MCF 10A (cell line): ENCODE results near the gene GSAP. TPM values are rescaled to one million over a fixed set of nuclear protein-coding genes. Genes with fewer than 3 reads are reported as not detected.
"Not testable (repeated sequence)": the region's sequence is repeated elsewhere in the genome, so short reads cannot be mapped to it uniquely, and the experiment has no call there.

Source experiments
- BruUV-seq: library from RNA; stranded (reverse); fragments of 400-500 nt; replicated peaks from 2 replicates; lab custom pipeline; 2021; lab: Mats Ljungman, UMichigan
- CTCF ChIA-PET: fragments of 300-600 bp; sonication (Branson Sonifier 250); formaldehyde crosslinking; extraction: SDS; loops from one replicate; lab custom pipeline; 2021; ENCODE audit warnings: antibody characterized with exemption, inconsistent platforms; lab: Yijun Ruan, JAX
- POLR2A ChIA-PET: fragments of 300-600, 350-650 bp; sonication (Branson Sonifier 250); formaldehyde crosslinking; extraction: SDS; loops from one replicate; lab custom pipeline; 2020; ENCODE audit warnings: antibody characterized with exemption, inconsistent platforms; lab: Yijun Ruan, JAX
- DNase-seq: peaks from one replicate; pipeline ENCODE4 v3.0.0-alpha.2; 2018; ENCODE audit not compliant: unreplicated experiment
- H3K27ac Mint-ChIP-seq: one replicate; pipeline ENCODE4 v1.8.0; 2022; ENCODE audit warnings: mild to moderate bottlenecking, low read depth, mixed read lengths; ENCODE audit not compliant: unreplicated experiment
- H3K27me3 Mint-ChIP-seq: one replicate; pipeline ENCODE4 v1.8.0; 2022; ENCODE audit warnings: mixed read lengths; ENCODE audit not compliant: insufficient read depth, unreplicated experiment
- H3K36me3 Mint-ChIP-seq: one replicate; pipeline ENCODE4 v1.8.0; 2022; ENCODE audit warnings: mild to moderate bottlenecking, moderate library complexity, mixed read lengths; ENCODE audit not compliant: insufficient read depth, unreplicated experiment
- H3K4me1 Mint-ChIP-seq: one replicate; pipeline ENCODE4 v1.8.0; 2022; ENCODE audit warnings: mixed read lengths; ENCODE audit not compliant: insufficient read depth, unreplicated experiment
- H3K4me3 Mint-ChIP-seq: one replicate; pipeline ENCODE4 v1.8.0; 2022; ENCODE audit warnings: mild to moderate bottlenecking, moderate library complexity, mixed read lengths; ENCODE audit not compliant: unreplicated experiment
- H3K9me3 Mint-ChIP-seq: one replicate; pipeline ENCODE4 v1.8.0; 2022; ENCODE audit warnings: mixed read lengths; ENCODE audit not compliant: unreplicated experiment
- CTCF ChIP-seq: fragments of 200-600 bp; IDR thresholded peaks from one replicate; pipeline ENCODE4 v1.8.0; 2022; ENCODE audit warnings: antibody characterized with exemption, mild to moderate bottlenecking; ENCODE audit not compliant: unreplicated experiment
- intact Hi-C: fragments of 100-400 bp; cut with micrococcal nuclease; formaldehyde crosslinking; loops from 2 replicates; pipeline ENCODE4 v1.14.1; 2022
- total RNA-seq: library from RNA; stranded (reverse); gene quantifications from 2 replicates; pipeline ENCODE4 v1.2.3, GENCODE V29; 2022

GSAP gene
- total RNA-seq, 1 experiment from 2014 or later = 13.7 TPM

- H3K4me3 Mint-ChIP-seq = no peak overlapping the region
- no TSS peak for BruUV-seq
- TF ChIP-seq CTCF = no peak
- intact Hi-C loops = loop anchor here (10.0 kb wide), 1 partner anchor 196 kb away; the partner anchor contains the start of gene PTPN12
- peak; percentile 87 for DNase-seq
- POLR2A ChIA-PET = interaction anchor here (0.9 kb wide), 1 partner anchor 21 kb away, joined by 3 read pairs; no protein-coding TSS in a partner anchor
- H3K4me1 Mint-ChIP-seq = peaks cover 16% of the 10 kb centered on the region
- H3K27me3 Mint-ChIP-seq = no peaks in the 10 kb centered on the region
- no peaks in the 10 kb centered on the region for H3K36me3 Mint-ChIP-seq
- CTCF ChIA-PET = interaction anchor here (0.6 to 1.5 kb wide), 3 partner anchors 9 to 204 kb away, joined by 3 to 5 read pairs (median 5); no protein-coding TSS in a partner anchor
- peak overlapping the region; percentile 6 for H3K27ac Mint-ChIP-seq
- no peaks in the 10 kb centered on the region for H3K9me3 Mint-ChIP-seq
Observed at GRCh38 chr7:77338883-77339629, 77.1 kb downstream of the GSAP start.

- Mint-ChIP-seq H3K9me3 (no peaks in the 10 kb centered on the region), H3K27ac (no peak overlapping the region), H3K4me3 (no peak overlapping the region), H3K4me1 (peaks cover 16% of the 10 kb centered on the region), H3K27me3 (no peaks in the 10 kb centered on the region), H3K36me3 (no peaks in the 10 kb centered on the region)
- CTCF ChIA-PET = interaction anchor here (1.5 kb wide), 1 partner anchor 91 kb away, joined by 5 read pairs; no protein-coding TSS in a partner anchor
- intact Hi-C loops = loop anchor here (10.0 kb wide), 1 partner anchor 197 kb away; the partner anchor contains the start of gene PTPN12
- no peak for TF ChIP-seq CTCF
- POLR2A ChIA-PET = no interaction called here
- BruUV-seq = no TSS peak
- no peak for DNase-seq
Observed at GRCh38 chr7:77338260-77338659, 77.9 kb downstream of the GSAP start.

- H3K4me3 Mint-ChIP-seq = no peak overlapping the region
- TF ChIP-seq CTCF = no peak
- POLR2A ChIA-PET = no interaction called here
- no peaks in the 10 kb centered on the region for H3K9me3 Mint-ChIP-seq
- no peak overlapping the region for H3K27ac Mint-ChIP-seq
- intact Hi-C loops = loop anchor here (10.0 kb wide), 1 partner anchor 197 kb away; the partner anchor contains the start of gene PTPN12
- no peaks in the 10 kb centered on the region for H3K36me3 Mint-ChIP-seq
- no peak for DNase-seq
- BruUV-seq = no TSS peak
- peaks cover 16% of the 10 kb centered on the region for H3K4me1 Mint-ChIP-seq
- no peaks in the 10 kb centered on the region for H3K27me3 Mint-ChIP-seq
- CTCF ChIA-PET = no interaction called here
Observed at GRCh38 chr7:77337456-77337990, 78.6 kb downstream of the GSAP start.

- no TSS peak for BruUV-seq
- no peaks in the 10 kb centered on the region for H3K36me3 Mint-ChIP-seq
- DNase-seq = no peak
- no peak overlapping the region for H3K27ac Mint-ChIP-seq
- H3K4me3 Mint-ChIP-seq = no peak overlapping the region
- no peaks in the 10 kb centered on the region for H3K9me3 Mint-ChIP-seq
- H3K27me3 Mint-ChIP-seq = no peaks in the 10 kb centered on the region
- CTCF ChIA-PET = interaction anchor here (0.8 to 1.4 kb wide), 7 partner anchors 14 to 229 kb away, joined by 3 to 4 read pairs (median 3); no protein-coding TSS in a partner anchor
- POLR2A ChIA-PET = no interaction called here
- H3K4me1 Mint-ChIP-seq = peaks cover 16% of the 10 kb centered on the region
- TF ChIP-seq CTCF = no peak
- intact Hi-C loops = loop anchor here (10.0 kb wide), 1 partner anchor 199 kb away; the partner anchor contains the start of gene PTPN12
Observed at GRCh38 chr7:77335581-77335980, 80.6 kb downstream of the GSAP start.

GRCh38 chr7:77334039-77334438, 82.1 kb downstream of the GSAP start:
- CTCF ChIA-PET = interaction anchor here (0.7 to 1.2 kb wide), 4 partner anchors 81 to 606 kb away, joined by 3 to 7 read pairs (median 4); no protein-coding TSS in a partner anchor
- H3K27ac Mint-ChIP-seq, H3K9me3 Mint-ChIP-seq, DNase-seq, H3K27me3 Mint-ChIP-seq, H3K36me3 Mint-ChIP-seq, POLR2A ChIA-PET, BruUV-seq, H3K4me3 Mint-ChIP-seq: not testable (repeated sequence)
- intact Hi-C loops = loop anchor here (10.0 kb wide), 1 partner anchor 201 kb away; the partner anchor contains the start of gene PTPN12
- H3K4me1 Mint-ChIP-seq = peaks cover 10% of the 10 kb centered on the region
